ENCODE measurements around the gene ATXN2.

DNA sequence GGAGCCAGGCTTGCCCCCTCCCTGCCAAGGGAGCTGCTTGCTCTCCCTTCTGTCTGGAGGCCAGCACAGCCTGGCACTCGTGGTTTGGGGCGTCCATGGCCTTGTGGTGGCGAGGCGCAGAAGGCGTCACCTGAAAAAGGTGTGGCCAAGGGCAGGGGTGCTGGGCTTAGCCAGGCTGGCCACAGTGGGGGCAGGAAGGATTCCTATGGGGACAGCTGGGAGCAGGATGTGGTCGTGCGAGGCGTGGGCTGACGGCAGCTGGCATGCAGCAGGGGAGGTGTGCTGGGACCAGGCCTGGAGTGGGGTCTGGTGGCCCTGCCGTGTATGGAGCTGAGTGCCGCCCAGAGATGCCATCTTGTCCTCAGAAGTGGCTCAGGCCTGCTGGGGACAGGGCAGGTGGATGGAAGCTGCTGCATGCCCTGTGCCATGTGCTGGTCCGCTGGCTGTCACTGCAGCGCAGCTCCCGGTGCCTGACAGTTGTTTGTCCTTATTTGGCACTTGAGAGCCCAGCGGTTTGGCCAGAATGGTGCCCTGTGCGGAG is 163.4 kb downstream of the ATXN2 start:
- TF ChIP-seq, protein P1, sequence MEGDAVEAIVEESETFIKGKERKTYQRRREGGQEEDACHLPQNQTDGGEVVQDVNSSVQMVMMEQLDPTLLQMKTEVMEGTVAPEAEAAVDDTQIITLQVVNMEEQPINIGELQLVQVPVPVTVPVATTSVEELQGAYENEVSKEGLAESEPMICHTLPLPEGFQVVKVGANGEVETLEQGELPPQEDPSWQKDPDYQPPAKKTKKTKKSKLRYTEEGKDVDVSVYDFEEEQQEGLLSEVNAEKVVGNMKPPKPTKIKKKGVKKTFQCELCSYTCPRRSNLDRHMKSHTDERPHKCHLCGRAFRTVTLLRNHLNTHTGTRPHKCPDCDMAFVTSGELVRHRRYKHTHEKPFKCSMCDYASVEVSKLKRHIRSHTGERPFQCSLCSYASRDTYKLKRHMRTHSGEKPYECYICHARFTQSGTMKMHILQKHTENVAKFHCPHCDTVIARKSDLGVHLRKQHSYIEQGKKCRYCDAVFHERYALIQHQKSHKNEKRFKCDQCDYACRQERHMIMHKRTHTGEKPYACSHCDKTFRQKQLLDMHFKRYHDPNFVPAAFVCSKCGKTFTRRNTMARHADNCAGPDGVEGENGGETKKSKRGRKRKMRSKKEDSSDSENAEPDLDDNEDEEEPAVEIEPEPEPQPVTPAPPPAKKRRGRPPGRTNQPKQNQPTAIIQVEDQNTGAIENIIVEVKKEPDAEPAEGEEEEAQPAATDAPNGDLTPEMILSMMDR (IDR thresholded peaks at IDR 0.05), result no peak
- TF ChIP-seq POLR2A (IDR thresholded peaks at IDR 0.05) (no peak), EP300 (IDR thresholded peaks at IDR 0.05) (no peak)
